H9 (cell line): ENCODE data around the gene SLX4. TPM values are rescaled to one million over a fixed set of nuclear protein-coding genes. Genes with fewer than 3 reads are reported as not detected.

Experiments used
- DNase-seq: peaks from one replicate; pipeline ENCODE4 v3.0.0-alpha.2; 2017
- H2AFZ ChIP-seq: one replicate; pipeline ENCODE4 v1.6.1; 2013; ENCODE audit warnings: mild to moderate bottlenecking, low read length, control low read depth, moderate library complexity
- H2AK5ac ChIP-seq: 2 replicates; pipeline ENCODE4 v1.6.1; 2013; ENCODE audit warnings: low read length, control low read depth, mixed read lengths; ENCODE audit not compliant: insufficient read length
- H2BK120ac ChIP-seq: one replicate; pipeline ENCODE4 v1.6.1; 2013; ENCODE audit warnings: low read depth, mild to moderate bottlenecking, low read length, control low read depth, inconsistent platforms; ENCODE audit not compliant: poor library complexity, severe bottlenecking
- H2BK12ac ChIP-seq: 2 replicates; pipeline ENCODE4 v1.6.1; 2013; ENCODE audit warnings: low read length, control low read depth, mixed read lengths, low read depth; ENCODE audit not compliant: insufficient read length
- H2BK15ac ChIP-seq: 2 replicates; pipeline ENCODE4 v1.6.1; 2013; ENCODE audit warnings: low read depth, low read length, control low read depth
- H2BK20ac ChIP-seq: one replicate; pipeline ENCODE4 v1.6.1; 2013; ENCODE audit warnings: low read depth, mild to moderate bottlenecking, low read length, control low read depth, inconsistent platforms; ENCODE audit not compliant: poor library complexity, severe bottlenecking
- H2BK5ac ChIP-seq: 2 replicates; pipeline ENCODE4 v1.6.1; 2013; ENCODE audit warnings: low read length, control low read depth, mixed read lengths; ENCODE audit not compliant: insufficient read length
- H3K14ac ChIP-seq: 2 replicates; pipeline ENCODE4 v1.6.1; 2013; ENCODE audit warnings: low read length, control low read depth; ENCODE audit not compliant: insufficient read depth
- H3K18ac ChIP-seq: 2 replicates; pipeline ENCODE4 v1.6.1; 2013; ENCODE audit warnings: low read depth, mild to moderate bottlenecking, mixed read lengths, low read length, control low read depth; ENCODE audit not compliant: insufficient read length
- H3K23ac ChIP-seq: 2 replicates; pipeline ENCODE4 v1.6.1; 2013; ENCODE audit warnings: low read length, control low read depth, mixed read lengths, low read depth; ENCODE audit not compliant: insufficient read length
- H3K23me2 ChIP-seq: 2 replicates; pipeline ENCODE4 v1.6.1; 2013; ENCODE audit warnings: low read depth, mild to moderate bottlenecking, mixed read lengths, low read length, control low read depth; ENCODE audit not compliant: insufficient read length, poor library complexity, severe bottlenecking
- H3K27ac ChIP-seq: 2 replicates; pipeline ENCODE4 v1.5.1; 2013; ENCODE audit warnings: low read length, control low read depth, mixed read lengths, low read depth; ENCODE audit not compliant: insufficient read length
- H3K27me3 ChIP-seq: 2 replicates; pipeline ENCODE4 v1.6.1; 2013; ENCODE audit warnings: low read length, control low read depth, inconsistent platforms; ENCODE audit not compliant: insufficient read depth
- H3K4ac ChIP-seq: 2 replicates; pipeline ENCODE4 v1.6.1; 2013; ENCODE audit warnings: low read depth, mild to moderate bottlenecking, control low read depth, inconsistent platforms, low read length, moderate library complexity
- H3K4me1 ChIP-seq: 2 replicates; pipeline ENCODE4 v1.6.1; 2013; ENCODE audit warnings: low read length, control low read depth, inconsistent platforms; ENCODE audit not compliant: insufficient read depth
- H3K4me2 ChIP-seq: 2 replicates; pipeline ENCODE4 v1.6.1; 2013; ENCODE audit warnings: low read length, control low read depth, mixed read lengths; ENCODE audit not compliant: insufficient read length, insufficient read depth
- H3K56ac ChIP-seq: 2 replicates; pipeline ENCODE4 v1.6.1; 2013; ENCODE audit warnings: low read depth, mild to moderate bottlenecking, mixed read lengths, low read length, control low read depth; ENCODE audit not compliant: insufficient read length
- H3K79me1 ChIP-seq: 2 replicates; pipeline ENCODE4 v1.6.1; 2013; ENCODE audit warnings: low read depth, mild to moderate bottlenecking, moderate library complexity, low read length, control low read depth, inconsistent platforms; ENCODE audit not compliant: insufficient read depth, poor library complexity, severe bottlenecking
- H3K79me2 ChIP-seq: 2 replicates; pipeline ENCODE4 v1.6.1; 2013; ENCODE audit warnings: low read length, control low read depth, inconsistent platforms; ENCODE audit not compliant: insufficient read depth
- H3K9ac ChIP-seq: 2 replicates; pipeline ENCODE4 v1.6.1; 2013; ENCODE audit warnings: low read length, control low read depth, mixed read lengths; ENCODE audit not compliant: insufficient read length; ENCODE audit errors: extremely low read depth
- H3K9me3 ChIP-seq: one replicate; pipeline ENCODE4 v1.6.1; 2013; ENCODE audit warnings: low read depth, low read length, inconsistent platforms; ENCODE audit not compliant: control insufficient read depth
- H3T11ph ChIP-seq: one replicate; pipeline ENCODE4 v1.6.1; 2013; ENCODE audit warnings: mild to moderate bottlenecking, low read length, control low read depth, inconsistent platforms
- H4K20me1 ChIP-seq: one replicate; pipeline ENCODE4 v1.6.1; 2013; ENCODE audit not compliant: control insufficient read depth, insufficient read length, insufficient read depth
- H4K5ac ChIP-seq: 2 replicates; pipeline ENCODE4 v1.6.1; 2013; ENCODE audit warnings: low read depth, mild to moderate bottlenecking, mixed read lengths, low read length, control low read depth; ENCODE audit not compliant: insufficient read length
- H4K8ac ChIP-seq: replicated peaks from 2 replicates; pipeline ENCODE4 v1.6.1; 2013; ENCODE audit warnings: low read length, control low read depth, mixed read lengths, low read depth; ENCODE audit not compliant: insufficient read length
- H4K91ac ChIP-seq: 2 replicates; pipeline ENCODE4 v1.6.1; 2013; ENCODE audit warnings: low read depth, mild to moderate bottlenecking, moderate library complexity, mixed read lengths, low read length, control low read depth; ENCODE audit not compliant: insufficient read length
- H3K27ac Mint-ChIP-seq, 3 experiments: 2 replicates in 2 of 3; 3 replicates in 1 of 3; pipeline ENCODE4 v1.8.0; 2020 to 2021; ENCODE audit warnings: mixed read lengths in 3 of 3, mild to moderate bottlenecking in 1 of 3, moderate library complexity in 1 of 3
- H3K27me3 Mint-ChIP-seq: 2 replicates; pipeline ENCODE4 v1.8.0; 2021; ENCODE audit warnings: low read depth, mild to moderate bottlenecking, moderate library complexity, mixed read lengths
- H3K36me3 Mint-ChIP-seq, 3 experiments: 2 replicates in 2 of 3; 3 replicates in 1 of 3; pipeline ENCODE4 v1.8.0; 2020 to 2021; ENCODE audit warnings: low read depth in 3 of 3, mixed read lengths in 3 of 3; ENCODE audit not compliant: insufficient read depth in 1 of 3
- H3K4me1 Mint-ChIP-seq, 2 experiments: 2 replicates each; pipeline ENCODE4 v1.8.0; 2020; ENCODE audit warnings: mixed read lengths in 2 of 2
- H3K4me3 Mint-ChIP-seq, 2 experiments: 2 replicates in 1 of 2; 3 replicates in 1 of 2; pipeline ENCODE4 v1.8.0; 2020 to 2021; ENCODE audit warnings: mild to moderate bottlenecking in 2 of 2, mixed read lengths in 2 of 2, moderate library complexity in 1 of 2
- H3K9me3 Mint-ChIP-seq, 2 experiments: 2 replicates in 1 of 2; 3 replicates in 1 of 2; pipeline ENCODE4 v1.8.0; 2020; ENCODE audit warnings: mild to moderate bottlenecking in 2 of 2, mixed read lengths in 2 of 2, moderate library complexity in 1 of 2
- WGBS: extraction: QIAGEN DNeasy Blood & Tissue Kit; methylation state at CpG from one replicate; pipeline ENCODE4 v1.1.7; 2013; ENCODE audit warnings: missing lambda C conversion rate, low lambda C conversion rate, mixed read lengths; ENCODE audit not compliant: insufficient read length; ENCODE audit errors: extremely low coverage; 5-methylcytosine and 5-hydroxymethylcytosine counted together
- total RNA-seq: library from RNA; stranded (reverse); gene quantifications from 2 replicates; pipeline ENCODE4 v1.2.1, GENCODE V29; 2021
- TF ChIP-seq, protein P1 (sequence below): fragments of 200-600 bp; sonication (generic); conservative IDR thresholded peaks from 3 replicates; pipeline ENCODE4 v1.8.0; 2021; ENCODE audit warnings: antibody characterized with exemption, mild to moderate bottlenecking

SLX4 gene
- total RNA-seq, 1 experiment from 2014 or later, result 9.9 TPM

DNA sequence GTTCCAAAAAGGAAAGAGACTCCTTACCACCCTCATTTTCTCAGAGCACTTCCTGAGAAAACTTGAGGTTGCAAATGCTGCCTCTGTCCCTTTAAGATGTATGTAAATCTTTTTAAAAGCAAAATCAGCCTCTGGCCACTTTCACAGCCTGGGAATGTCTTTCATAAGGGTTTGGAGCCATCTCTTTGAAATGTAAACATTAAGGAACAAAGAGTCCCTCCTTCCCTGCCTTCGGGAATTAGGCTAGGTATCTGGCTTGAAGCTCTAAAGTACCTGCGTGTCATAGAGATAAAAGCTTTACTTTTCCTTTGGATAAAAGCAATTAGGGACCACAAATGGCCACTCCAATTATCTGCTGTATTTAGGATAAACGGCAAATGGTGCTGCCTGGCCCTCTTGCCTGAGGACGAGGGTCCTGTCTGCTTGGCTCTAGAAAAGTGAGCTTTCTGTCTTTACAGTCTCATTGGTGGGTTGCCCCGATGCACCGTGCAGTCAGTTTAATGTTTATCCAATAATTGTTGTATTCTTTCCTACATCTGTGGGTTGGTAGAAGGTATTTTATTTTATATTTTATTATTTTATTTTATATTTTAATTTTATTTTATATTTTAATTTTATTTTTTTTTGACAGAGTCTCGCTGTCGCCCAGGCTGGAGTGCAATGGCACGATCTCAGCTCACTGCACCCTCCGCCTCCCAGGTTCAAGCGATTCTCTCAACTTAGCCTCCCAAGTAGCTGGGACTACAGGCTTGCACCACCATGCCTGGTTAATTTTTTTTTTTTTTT is 58.1 kb downstream of the SLX4 start:
- no peak overlapping the region for H2AK5ac ChIP-seq
- no peak overlapping the region for H2BK15ac ChIP-seq
- peak overlapping the region; percentile 35 for H3K4me2 ChIP-seq
- H3K9me3 ChIP-seq, result no peaks in the 10 kb centered on the region
- no peak overlapping the region for H2BK5ac ChIP-seq
- TF ChIP-seq, protein P1, sequence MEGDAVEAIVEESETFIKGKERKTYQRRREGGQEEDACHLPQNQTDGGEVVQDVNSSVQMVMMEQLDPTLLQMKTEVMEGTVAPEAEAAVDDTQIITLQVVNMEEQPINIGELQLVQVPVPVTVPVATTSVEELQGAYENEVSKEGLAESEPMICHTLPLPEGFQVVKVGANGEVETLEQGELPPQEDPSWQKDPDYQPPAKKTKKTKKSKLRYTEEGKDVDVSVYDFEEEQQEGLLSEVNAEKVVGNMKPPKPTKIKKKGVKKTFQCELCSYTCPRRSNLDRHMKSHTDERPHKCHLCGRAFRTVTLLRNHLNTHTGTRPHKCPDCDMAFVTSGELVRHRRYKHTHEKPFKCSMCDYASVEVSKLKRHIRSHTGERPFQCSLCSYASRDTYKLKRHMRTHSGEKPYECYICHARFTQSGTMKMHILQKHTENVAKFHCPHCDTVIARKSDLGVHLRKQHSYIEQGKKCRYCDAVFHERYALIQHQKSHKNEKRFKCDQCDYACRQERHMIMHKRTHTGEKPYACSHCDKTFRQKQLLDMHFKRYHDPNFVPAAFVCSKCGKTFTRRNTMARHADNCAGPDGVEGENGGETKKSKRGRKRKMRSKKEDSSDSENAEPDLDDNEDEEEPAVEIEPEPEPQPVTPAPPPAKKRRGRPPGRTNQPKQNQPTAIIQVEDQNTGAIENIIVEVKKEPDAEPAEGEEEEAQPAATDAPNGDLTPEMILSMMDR, result no peak
- Mint-ChIP-seq H3K9me3 (peaks cover 5 to 6% of the 10 kb centered on the region in 2 experiments; a peak in 3 of 5 replicates), H3K27ac (peak overlapping the region; percentile 53 to 79 (median 78); a peak in 5 of 7 replicates), H3K4me1 (peaks cover 36 to 40% of the 10 kb centered on the region in 2 experiments), H3K36me3 (peaks cover 0 to 20% (median 9%) of the 10 kb centered on the region in 3 experiments; a peak in 5 of 7 replicates), H3K4me3 (peak overlapping the region; percentile 44 to 72), H3K27me3 (peaks cover 63% of the 10 kb centered on the region)
- no peak overlapping the region for H3T11ph ChIP-seq
- no peak overlapping the region for H2BK12ac ChIP-seq
- peaks cover 4% of the 10 kb centered on the region; the same call in 1 of the 2 replicates for H3K4me1 ChIP-seq
- no peak overlapping the region for H2BK20ac ChIP-seq
- H3K18ac ChIP-seq, result peak overlapping the region; percentile 7
- no peak overlapping the region for H2BK120ac ChIP-seq
- no peak overlapping the region for H2AFZ ChIP-seq
- peaks cover 5% of the 10 kb centered on the region for H3K23me2 ChIP-seq
- H3K23ac ChIP-seq, result no peak overlapping the region
- no peak overlapping the region for H4K5ac ChIP-seq
- no peak overlapping the region for H4K8ac ChIP-seq
- H4K20me1 ChIP-seq, result no peaks in the 10 kb centered on the region
- H3K79me2 ChIP-seq, result no peaks in the 10 kb centered on the region
- H3K4ac ChIP-seq, result no peak overlapping the region
- no peak overlapping the region for H3K14ac ChIP-seq
- no peak overlapping the region for H3K56ac ChIP-seq
- no CpG with 5 or more reads among the region's 11 CpGs for WGBS
- H4K91ac ChIP-seq, result no peak overlapping the region
- H3K9ac ChIP-seq, result no peak overlapping the region
- no peaks in the 10 kb centered on the region for H3K79me1 ChIP-seq
- DNase-seq, result peak; percentile 74
- H3K27me3 ChIP-seq, result no peaks in the 10 kb centered on the region
- no peak overlapping the region for H3K27ac ChIP-seq
